Placental pericyte (primary cell): ENCODE measurements around the gene GPR179. TPM values are rescaled to one million over a fixed set of nuclear protein-coding genes. Genes with fewer than 3 reads are reported as not detected.

Experiments used
- total RNA-seq: library from RNA; depleted of rRNA; stranded (reverse); fragments of >200 nt; gene quantifications from 2 replicates; pipeline ENCODE4 v1.2.3, GENCODE V29; 2012

The GPR179 gene
- total RNA-seq, result under 0.01 TPM in 1 of 2 replicates, not detected in the other

GRCh38 chr17:38343608-38344419 is at the start of gene GPR179:
TSS of gene GPR179 (minus strand) at chr17:38343956. CDS start at chr17:38343789, 167 bp downstream.

GRCh38 chr17:38351412-38352222 is 7.9 kb upstream of the GPR179 start, which contains the start of gene SOCS7:
TSS of gene SOCS7 (plus strand) at chr17:38351844. CDS start at chr17:38352053, 209 bp downstream.

GRCh38 chr17:38296834-38297517 is 46.8 kb downstream of the GPR179 start, which contains the start of gene MRPL45:
TSS of gene MRPL45 (plus strand) at chr17:38297168. CDS start at chr17:38297184, 16 bp downstream.

Other genes starting within 250 kb of the GPR179 start
- not detected in 2 replicates for gene TBC1D3E, start 216.0 kb downstream of the GPR179 start, total RNA-seq
- not detected in 2 replicates for gene TBC1D3, start 151.4 kb downstream of the GPR179 start, total RNA-seq
- gene MRPL45, start 46.8 kb downstream of the GPR179 start, total RNA-seq, result 33.6 and 46.4 TPM in 2 replicates
- gene SOCS7, start 7.9 kb upstream of the GPR179 start, total RNA-seq, result 15.3 and 16.2 TPM in 2 replicates
- 44.6 and 76.7 TPM in 2 replicates for gene ARHGAP23, start 84.5 kb upstream of the GPR179 start, total RNA-seq